NCI-H1417 (cell line): Measurements from ENCODE around the gene DDX6.

ENCODE experiments used
- DNase-seq, 3 experiments: peaks; one replicate each; lab custom pipeline; 2025; lab: John Stamatoyannopoulos, UW

DDX6 gene

DNA sequence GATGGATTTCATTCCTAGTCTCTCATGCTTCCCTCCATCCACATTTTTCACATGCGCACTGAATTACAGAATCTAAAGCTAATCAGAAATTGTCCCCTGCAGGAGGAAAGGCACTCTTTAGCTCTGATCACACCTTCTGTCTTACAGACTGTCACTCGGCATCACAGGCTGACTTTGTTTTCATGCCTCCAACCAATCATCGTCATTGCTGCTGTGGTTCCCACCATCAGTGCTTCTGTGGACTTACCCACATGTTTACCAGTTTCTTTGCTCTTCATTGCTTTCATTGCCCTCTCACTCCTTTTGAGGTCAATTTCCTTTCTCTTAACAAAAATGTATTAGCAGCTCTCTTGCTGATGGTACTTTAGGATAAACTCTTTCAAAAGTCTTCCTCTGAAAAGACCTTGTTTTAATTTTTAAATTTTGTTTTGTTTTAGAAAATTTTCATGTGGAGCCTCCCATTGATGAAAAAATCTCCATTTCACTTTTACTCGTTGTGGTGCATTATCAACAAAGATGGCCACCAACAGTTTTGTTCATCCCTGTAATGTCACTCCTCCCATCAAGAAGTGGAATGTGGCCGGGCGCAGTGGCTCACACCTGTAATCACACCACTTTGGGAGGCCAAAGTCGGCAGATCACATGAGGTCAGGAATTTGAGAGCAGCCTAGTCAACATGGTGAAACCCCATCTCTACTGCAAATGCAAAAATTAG, 91.3 kb downstream of the DDX6 start:
- no peak for DNase-seq
